Urinary bladder (tissue), 4 donors: ENCODE measurements around the gene MAPK8. TPM values are rescaled to one million over a fixed set of nuclear protein-coding genes. Genes with fewer than 3 reads are reported as not detected.

Source experiments
- DNase-seq: peaks from one replicate; pipeline ENCODE4 v3.0.0-alpha.2; 2015; ENCODE audit errors: extremely low spot score
- H3K27ac ChIP-seq: one replicate; pipeline ENCODE4 v1.5.1; 2013; ENCODE audit warnings: low read depth, mild to moderate bottlenecking, moderate library complexity
- H3K36me3 ChIP-seq: one replicate; pipeline ENCODE4 v1.6.1; 2013; ENCODE audit warnings: mild to moderate bottlenecking, moderate library complexity; ENCODE audit not compliant: insufficient read depth
- H3K4me1 ChIP-seq: one replicate; pipeline ENCODE4 v1.6.1; 2013; ENCODE audit warnings: mild to moderate bottlenecking, moderate library complexity; ENCODE audit not compliant: insufficient read depth
- H3K4me3 ChIP-seq: one replicate; pipeline ENCODE4 v1.5.1; 2013; ENCODE audit warnings: low read depth, low read length
- WGBS: extraction: QIAGEN DNeasy Blood & Tissue Kit; methylation state at CpG from one replicate; pipeline ENCODE4 v1.1.7; 2013; 5-methylcytosine and 5-hydroxymethylcytosine counted together
- polyA plus RNA-seq: library from polyadenylated mRNA; stranded (reverse); fragments of 200-250 nt; gene quantifications from one replicate; pipeline ENCODE4 v1.2.3, GENCODE V29; 2013
- total RNA-seq: library from RNA; depleted of rRNA; stranded (reverse); fragments of >200 nt; gene quantifications from one replicate; pipeline ENCODE4 v1.2.3, GENCODE V29; 2014
- donor health status: healthy with polysubstance abuse.
- donor health status: healthy.

Gene MAPK8
- total and polyA plus RNA-seq, 2 donors, result 23.1 to 151 TPM

GRCh38 chr10:48467669-48468068 lies 161.2 kb downstream of the MAPK8 start:
- Histone ChIP-seq H3K4me1 (no peaks in the 10 kb centered on the region), H3K4me3 (no peak overlapping the region), H3K36me3 (no peaks in the 10 kb centered on the region), H3K27ac (no peak overlapping the region)
- DNase-seq, result no peak
- 89% methylated on average over 4 of the region's 4 CpGs for WGBS

- no peak overlapping the region for H3K4me3 ChIP-seq
- 82% methylated on average over 3 of the region's 3 CpGs for WGBS
- no peaks in the 10 kb centered on the region for H3K36me3 ChIP-seq
- H3K27ac ChIP-seq, result no peak overlapping the region
- no peak for DNase-seq
- H3K4me1 ChIP-seq, result no peaks in the 10 kb centered on the region
Measured at GRCh38 chr10:48468130-48468790, 161.8 kb downstream of the MAPK8 start.

- H3K27ac ChIP-seq, result no peak overlapping the region
- no peak overlapping the region for H3K4me3 ChIP-seq
- 92% methylated on average over 3 of the region's 3 CpGs for WGBS
- H3K36me3 ChIP-seq, result no peaks in the 10 kb centered on the region
- no peaks in the 10 kb centered on the region for H3K4me1 ChIP-seq
- DNase-seq, result no peak
Measured at GRCh38 chr10:48468866-48469511, 162.5 kb downstream of the MAPK8 start.

- H3K4me3 ChIP-seq, result no peak overlapping the region
- WGBS, result 86% methylated on average over 4 of the region's 4 CpGs
- no peaks in the 10 kb centered on the region for H3K36me3 ChIP-seq
- no peaks in the 10 kb centered on the region for H3K4me1 ChIP-seq
- DNase-seq, result no peak
- no peak overlapping the region for H3K27ac ChIP-seq
Measured at GRCh38 chr10:48469516-48470020, 163.1 kb downstream of the MAPK8 start.

DNA sequence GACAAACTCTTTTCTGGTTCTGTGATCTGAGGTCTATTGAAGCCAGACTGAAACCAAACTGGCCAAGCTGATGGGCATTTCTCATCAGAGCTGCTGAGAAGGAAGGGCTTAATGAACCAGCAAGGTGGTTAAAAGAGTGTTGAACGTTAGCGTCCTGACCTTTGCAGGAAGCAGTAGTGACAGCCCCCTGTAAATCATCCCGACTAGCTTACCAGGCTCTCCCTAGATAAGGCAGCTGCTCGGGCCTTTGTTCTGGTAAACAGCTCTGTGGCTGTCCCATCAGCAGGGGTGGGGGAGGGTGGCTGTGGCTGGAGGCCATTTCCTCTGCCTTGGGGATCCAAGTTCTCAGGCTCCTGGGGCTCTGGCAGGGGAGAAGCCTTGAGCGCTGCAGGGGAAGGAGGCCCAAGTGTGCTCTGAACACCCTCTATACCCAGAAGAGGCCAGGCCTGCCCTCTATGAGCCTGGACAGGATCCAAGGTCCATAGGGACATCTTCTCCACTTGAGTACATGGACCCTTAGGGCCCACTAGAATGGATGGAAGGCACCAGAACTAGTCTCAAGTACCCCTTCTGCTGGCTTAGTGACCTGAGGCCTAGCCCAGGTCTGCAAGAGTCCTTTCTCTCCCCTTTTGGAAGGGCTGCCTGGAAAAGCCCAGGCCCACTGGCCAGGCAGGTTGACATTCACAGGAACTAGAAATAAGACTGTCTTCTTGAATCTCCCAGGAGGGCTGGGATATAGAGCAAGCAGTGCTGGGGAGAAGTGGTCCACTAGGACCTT lies 163.8 kb downstream of the MAPK8 start:
- DNase-seq, result no peak
- no peaks in the 10 kb centered on the region for H3K4me1 ChIP-seq
- H3K27ac ChIP-seq, result no peak overlapping the region
- no peak overlapping the region for H3K4me3 ChIP-seq
- 34% methylated on average over 5 of the region's 5 CpGs for WGBS
- H3K36me3 ChIP-seq, result no peaks in the 10 kb centered on the region

DNA sequence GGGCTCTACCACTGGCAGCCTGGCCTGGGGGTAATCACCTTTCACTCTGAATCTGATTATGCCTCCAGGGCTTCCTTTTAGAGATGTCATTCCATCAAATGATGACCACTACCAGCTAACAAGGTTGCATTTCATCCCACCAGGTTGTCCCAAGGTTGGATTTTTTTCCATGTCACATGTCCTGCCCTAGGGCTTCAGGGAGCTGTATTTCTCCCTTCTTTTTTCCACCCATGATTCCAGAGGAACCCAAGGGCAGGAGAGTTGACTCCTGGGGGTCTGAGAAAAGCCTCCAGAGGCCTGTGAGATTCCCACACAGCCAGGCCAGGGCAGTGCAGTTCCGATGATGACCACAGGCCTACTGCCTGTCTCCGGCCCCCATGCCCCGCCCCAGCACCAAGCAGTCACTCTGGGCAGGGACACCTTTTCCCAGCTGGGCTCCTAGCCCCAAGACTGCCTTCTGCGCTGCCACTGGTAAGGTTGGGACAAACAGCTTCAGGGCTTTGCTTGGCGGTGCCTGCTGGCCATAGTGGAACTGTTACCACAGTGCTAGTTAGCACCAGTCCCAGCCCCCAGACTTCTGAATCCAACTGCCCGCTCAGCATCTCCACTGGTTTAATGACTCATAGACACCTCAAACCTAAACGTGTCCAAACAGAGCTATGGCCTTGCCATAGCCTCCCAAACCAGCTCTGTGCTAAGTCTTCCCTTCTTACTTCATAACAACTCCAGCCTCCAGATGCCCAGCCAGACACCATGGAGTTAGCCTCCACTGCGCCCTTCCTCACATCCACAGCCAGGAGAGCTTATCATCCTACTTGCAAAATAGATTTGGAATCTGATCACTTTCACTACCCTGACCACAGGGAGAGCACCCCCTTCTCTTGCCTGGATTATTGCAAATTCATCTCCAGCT lies 164.7 kb downstream of the MAPK8 start:
- no peak overlapping the region for H3K27ac ChIP-seq
- WGBS, result 81% methylated on average over 8 of the region's 8 CpGs
- no peak for DNase-seq
- H3K36me3 ChIP-seq, result no peaks in the 10 kb centered on the region
- H3K4me1 ChIP-seq, result no peaks in the 10 kb centered on the region
- no peak overlapping the region for H3K4me3 ChIP-seq

DNA sequence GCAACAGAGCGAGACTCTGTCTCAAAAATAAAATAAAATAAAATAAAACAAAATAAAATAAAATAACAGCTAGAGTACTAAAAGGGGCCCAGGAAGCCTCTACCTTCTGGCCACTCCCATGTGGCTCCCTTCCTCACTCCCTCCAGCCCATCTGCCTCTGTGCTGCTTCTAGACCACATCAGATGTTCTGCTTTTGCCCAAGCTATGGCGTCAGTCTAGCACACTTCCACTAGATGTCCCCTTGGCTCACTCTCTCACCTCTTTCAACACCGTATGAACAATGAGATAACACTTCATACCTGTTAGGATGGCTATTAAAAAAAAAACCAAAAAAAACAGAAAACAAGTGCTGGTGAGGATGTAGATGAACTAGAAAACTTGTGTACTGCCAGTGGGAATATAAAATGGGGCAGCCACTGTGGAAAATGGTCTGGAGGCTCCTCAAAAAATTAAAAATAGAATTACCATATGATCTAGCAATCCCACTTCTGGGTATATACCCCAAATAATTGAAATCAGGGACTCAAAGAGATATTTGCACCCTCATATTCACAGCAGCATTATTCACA lies 166.1 kb downstream of the MAPK8 start:
- H3K27ac ChIP-seq, result no peak overlapping the region
- no peak for DNase-seq
- H3K36me3 ChIP-seq, result no peaks in the 10 kb centered on the region
- H3K4me1 ChIP-seq, result no peaks in the 10 kb centered on the region
- no peak overlapping the region for H3K4me3 ChIP-seq
- 61% methylated on average over 3 of the region's 3 CpGs for WGBS

DNA sequence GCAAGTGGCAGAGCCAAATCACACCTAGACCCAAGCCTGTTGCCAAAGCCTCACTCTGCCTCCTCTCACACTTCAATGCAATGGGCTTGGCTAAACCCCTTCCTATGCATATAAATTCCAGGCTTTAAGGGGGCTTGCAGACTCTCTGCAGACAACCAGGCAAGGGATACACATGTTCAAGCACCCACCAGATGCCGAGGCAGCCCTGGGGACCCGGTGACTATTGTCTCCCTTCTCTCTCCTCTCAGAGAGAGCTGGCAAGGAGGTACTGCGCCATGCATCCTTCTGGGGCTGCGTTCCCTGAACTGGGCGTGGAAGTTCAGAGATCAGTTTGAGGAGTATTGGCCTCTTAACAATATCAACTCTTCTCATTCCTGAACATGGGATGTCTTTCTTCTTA lies 167.2 kb downstream of the MAPK8 start:
- Histone ChIP-seq H3K4me3 (no peak overlapping the region), H3K27ac (no peak overlapping the region), H3K4me1 (no peaks in the 10 kb centered on the region), H3K36me3 (no peaks in the 10 kb centered on the region)
- no peak for DNase-seq
- 93% methylated on average over 5 of the region's 5 CpGs for WGBS

- WGBS, result 94% methylated on average over 3 of the region's 3 CpGs
- Histone ChIP-seq H3K4me3 (no peak overlapping the region), H3K27ac (no peak overlapping the region), H3K36me3 (no peaks in the 10 kb centered on the region), H3K4me1 (no peaks in the 10 kb centered on the region)
- no peak for DNase-seq
Measured at GRCh38 chr10:48474765-48475365, 168.4 kb downstream of the MAPK8 start.

DNA sequence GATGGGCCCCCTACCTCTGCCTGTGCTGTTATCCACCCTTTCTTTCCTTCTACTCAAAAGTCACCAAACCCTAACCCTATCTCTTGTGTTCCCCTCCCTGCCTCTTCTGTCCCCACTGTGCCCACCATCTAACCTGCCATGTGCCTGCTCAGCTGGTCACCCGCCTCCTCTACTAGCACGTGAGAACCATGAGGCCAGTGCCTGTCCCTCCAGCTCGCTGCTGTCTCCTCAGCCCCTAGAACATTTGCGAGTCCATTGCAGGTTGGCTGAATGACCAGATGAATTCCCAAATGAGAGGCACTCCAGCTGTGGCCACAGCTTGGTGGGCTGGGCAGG lies 169.4 kb downstream of the MAPK8 start:
- no peak for DNase-seq
- Histone ChIP-seq H3K4me1 (no peaks in the 10 kb centered on the region), H3K27ac (no peak overlapping the region), H3K4me3 (no peak overlapping the region), H3K36me3 (no peaks in the 10 kb centered on the region)
- WGBS, result 78% methylated on average over 4 of the region's 4 CpGs

GRCh38 chr10:48476279-48476982 lies 170.0 kb downstream of the MAPK8 start:
- H3K27ac ChIP-seq, result no peak overlapping the region
- DNase-seq, result no peak
- 63% methylated on average over 9 of the region's 9 CpGs for WGBS

GRCh38 chr10:48477141-48477540 lies 170.7 kb downstream of the MAPK8 start:
- H3K4me1 ChIP-seq, result no peaks in the 10 kb centered on the region

More at GRCh38 chr10:48476279-48476982, 170.0 kb downstream of the MAPK8 start:
- no peaks in the 10 kb centered on the region for H3K36me3 ChIP-seq
- no peaks in the 10 kb centered on the region for H3K4me1 ChIP-seq
- H3K4me3 ChIP-seq, result no peak overlapping the region

More at GRCh38 chr10:48477141-48477540, 170.7 kb downstream of the MAPK8 start:
- Histone ChIP-seq H3K36me3 (no peaks in the 10 kb centered on the region), H3K4me3 (no peak overlapping the region), H3K27ac (no peak overlapping the region)
- no peak for DNase-seq
